HG03108 (cell line): ENCODE results near the gene STK11.

ENCODE experiments used
- ATAC-seq: cut with Tn5 transposase; IDR thresholded peaks from one replicate; pipeline ENCODE4 v1.9.1; 2021; ENCODE audit warnings: moderate library complexity; ENCODE audit not compliant: unreplicated experiment

Gene STK11

DNA sequence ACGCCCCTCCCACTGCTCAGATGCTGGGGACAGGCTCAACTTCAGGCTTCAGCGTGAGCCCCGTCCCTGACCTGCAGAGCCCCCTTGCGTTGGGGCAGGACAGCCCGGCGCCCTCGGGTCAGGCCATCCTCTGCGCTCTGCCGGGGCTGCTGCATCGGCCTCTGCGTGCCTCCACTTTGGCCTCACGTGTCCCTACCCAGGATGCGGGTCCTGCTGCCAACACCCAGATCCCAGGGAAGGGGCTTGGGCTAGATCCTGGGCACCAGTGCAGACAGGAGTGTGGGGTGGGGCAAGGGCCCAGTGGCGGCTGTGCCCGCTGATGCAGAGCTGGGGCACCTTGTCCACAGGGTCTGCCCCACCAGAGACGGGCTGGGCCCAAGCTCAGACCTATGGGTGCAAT, 19.3 kb downstream of the STK11 start:
- no peak for ATAC-seq

DNA sequence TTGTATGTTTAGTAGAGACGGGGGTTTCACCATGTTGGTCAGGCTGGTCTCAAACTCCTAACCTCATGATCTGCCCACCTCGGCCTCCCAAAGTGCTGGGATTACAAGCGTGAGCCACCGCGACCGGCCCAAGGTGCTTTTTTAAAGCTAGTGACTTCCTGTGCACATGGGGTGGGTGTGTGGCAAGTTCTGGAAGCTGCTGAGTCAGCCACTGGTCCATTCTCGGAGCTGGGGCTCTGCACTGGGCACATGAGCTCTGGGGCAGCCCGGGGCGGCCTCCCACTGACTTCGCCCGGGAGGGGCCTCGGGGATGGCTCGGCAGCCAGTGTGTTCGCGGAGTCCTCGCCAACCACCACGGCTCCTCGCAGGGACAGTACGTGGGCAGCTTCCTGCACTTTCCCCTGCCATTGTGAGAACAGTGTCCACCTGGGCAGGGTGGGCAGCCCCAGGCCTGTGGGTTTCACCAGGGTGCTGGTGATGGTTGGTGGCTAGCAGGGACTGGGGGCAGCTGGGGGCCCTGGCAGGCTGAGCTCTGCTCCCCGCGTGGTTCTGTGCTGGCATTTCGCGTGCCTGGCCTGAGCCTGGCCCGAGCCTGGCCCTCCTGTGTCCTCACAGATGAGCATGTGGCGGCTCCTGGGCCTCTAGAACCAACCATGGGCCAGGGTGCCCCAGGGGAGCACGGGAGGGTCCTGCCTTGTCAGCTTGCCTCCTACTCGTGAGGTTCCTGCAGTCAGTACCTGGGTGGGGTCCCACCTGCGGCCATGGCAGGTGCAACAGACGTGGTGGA, 20.1 kb downstream of the STK11 start:
- no peak for ATAC-seq

DNA sequence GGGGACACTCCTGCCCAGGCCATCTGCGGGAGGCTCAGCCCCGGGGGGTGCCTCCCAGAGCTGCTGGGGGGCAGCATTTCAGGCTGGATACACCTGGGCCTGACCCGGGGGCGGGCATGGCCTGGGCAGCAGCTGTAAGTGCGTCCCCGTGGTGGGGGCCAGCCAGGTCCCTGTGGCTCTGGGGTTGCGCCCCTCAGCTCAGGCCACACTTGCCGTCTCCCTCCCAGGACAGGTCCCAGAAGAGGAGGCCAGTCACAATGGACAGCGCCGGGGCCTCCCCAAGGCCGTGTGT, 20.6 kb downstream of the STK11 start:
- no peak for ATAC-seq

DNA sequence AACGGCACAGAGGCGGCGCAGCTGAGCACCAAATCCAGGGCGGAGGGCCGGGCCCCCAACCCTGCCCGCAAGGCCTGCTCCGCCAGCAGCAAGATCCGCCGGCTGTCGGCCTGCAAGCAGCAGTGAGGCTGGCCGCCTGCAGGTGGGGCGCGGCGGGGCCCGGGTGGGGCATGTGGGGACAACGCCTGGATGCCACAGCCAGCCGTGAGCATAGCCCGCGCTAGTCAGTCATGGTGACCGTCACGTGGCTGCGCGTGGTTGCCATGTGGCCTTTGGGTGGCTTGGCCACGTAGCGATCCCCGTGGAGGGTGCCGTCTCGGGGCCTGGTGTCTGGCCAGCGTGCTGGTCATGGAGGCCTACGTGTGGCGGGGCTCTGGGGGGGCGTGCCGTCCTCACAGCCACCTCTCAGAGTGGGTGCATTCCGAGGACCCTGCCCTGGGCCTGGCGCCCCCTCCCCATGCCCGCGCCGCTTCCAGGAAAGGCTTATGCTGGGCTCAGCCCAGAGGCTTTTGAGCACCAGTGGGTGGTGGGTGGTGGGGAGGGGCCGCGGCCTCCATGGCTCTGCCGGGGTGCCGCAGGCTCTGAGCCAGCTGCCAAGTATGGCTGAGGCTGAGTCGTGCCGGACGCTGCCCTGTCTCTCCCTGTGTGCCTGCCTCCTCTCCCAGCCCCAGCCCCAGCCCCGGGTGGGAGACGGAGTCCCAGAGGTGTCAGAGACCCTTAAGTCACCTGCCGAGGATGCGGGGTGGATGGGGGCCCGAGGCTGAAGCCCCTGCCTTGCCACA, 21.1 kb downstream of the STK11 start:
- ATAC-seq: no peak

DNA sequence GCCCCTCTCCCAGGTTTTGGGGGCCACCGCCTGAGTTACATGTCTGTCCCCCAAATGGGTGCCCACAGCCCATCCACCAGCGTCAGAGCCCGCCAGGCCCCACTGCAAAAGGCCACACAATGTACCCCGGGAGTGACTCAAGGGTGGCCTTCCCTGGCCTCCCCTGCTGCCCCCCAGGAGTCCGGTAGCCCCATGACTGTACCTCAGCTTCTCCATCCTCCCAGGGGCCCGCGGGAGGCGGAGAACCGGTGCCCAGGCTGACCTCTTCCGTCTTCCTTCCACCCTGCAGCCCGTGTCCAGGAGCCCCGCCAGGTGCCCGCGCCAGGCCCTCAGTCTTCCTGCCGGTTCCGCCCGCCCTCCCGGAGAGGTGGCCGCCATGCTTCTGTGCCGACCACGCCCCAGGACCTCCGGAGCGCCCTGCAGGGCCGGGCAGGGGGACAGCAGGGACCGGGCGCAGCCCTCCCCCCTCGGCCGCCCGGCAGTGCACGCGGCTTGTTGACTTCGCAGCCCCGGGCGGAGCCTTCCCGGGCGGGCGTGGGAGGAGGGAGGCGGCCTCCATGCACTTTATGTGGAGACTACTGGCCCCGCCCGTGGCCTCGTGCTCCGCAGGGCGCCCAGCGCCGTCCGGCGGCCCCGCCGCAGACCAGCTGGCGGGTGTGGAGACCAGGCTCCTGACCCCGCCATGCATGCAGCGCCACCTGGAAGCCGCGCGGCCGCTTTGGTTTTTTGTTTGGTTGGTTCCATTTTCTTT, 21.9 kb downstream of the STK11 start:
- no peak for ATAC-seq

DNA sequence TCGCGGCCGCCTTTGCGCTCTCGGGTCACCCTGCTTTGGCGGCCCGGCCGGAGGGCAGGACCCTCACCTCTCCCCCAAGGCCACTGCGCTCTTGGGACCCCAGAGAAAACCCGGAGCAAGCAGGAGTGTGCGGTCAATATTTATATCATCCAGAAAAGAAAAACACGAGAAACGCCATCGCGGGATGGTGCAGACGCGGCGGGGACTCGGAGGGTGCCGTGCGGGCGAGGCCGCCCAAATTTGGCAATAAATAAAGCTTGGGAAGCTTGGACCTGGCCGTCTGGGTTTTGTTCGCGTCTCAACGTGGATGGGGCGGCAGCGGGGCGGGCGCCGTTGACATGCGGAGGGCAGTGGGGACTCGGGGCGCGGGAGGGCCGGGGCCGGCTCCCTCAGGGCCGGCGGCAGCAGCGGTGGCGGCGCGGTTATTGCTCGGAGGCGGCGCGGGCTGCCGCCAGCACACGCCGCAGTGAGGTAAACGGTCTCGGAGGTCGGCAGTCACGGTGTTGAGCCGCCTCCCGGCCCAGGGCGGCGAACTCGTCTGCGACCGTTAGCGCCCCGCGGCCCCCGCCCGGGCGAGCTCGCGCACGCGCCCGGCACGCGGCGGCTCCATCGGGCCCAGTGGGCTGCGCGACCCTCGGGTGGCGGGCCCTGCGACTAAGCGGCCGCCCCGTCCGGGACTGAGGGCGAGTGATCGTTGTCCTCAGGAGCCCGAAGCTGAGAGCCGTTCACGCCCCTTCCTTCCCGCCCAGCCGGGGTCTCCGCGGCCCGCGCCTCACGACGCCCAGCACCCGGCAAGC, 22.8 kb downstream of the STK11 start:
- no peak for ATAC-seq

DNA sequence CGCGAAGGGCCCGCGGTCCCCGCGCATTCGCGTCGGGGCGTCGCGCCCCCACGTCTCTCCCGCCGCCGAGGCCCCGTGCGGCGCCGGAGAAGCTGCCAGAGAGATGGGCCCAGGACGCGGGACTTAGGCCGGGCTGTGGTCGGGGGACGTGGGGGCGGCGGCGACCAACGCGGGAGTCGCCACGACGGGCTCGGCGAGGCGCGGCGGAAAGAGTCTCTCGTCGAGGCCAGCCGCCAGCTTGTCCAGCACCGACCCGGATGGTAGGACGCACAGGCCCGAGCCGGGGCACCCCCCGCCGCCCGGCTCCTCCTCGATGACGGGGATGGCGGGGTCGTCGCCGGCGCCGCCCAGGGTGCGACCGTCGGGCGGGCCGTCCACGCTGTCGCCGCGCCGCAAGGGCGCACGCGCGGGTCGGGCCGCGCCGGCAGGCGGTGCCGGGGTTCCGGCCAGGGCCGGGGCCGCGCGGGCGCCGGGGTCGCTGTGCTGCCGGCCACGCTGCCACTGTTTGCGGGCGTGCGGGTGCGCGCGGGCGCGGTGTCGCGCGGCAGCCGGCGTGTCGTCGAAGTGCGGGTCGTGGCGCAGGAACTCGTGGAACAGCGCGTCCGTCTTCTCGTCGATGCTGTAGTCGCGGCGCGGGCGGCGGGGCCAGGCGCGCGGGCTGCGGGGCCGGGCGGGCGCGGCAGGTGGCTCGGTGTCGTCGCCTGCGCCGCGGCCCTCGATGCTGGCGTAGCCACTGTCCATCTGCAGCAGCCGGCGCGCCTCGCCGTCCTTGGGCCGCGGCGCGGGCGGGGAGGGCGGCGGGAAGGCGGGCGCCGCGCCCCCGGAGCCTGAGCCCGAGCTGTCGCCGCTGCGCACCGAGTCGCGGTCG, 23.7 kb downstream of the STK11 start:
- ATAC-seq: no peak

DNA sequence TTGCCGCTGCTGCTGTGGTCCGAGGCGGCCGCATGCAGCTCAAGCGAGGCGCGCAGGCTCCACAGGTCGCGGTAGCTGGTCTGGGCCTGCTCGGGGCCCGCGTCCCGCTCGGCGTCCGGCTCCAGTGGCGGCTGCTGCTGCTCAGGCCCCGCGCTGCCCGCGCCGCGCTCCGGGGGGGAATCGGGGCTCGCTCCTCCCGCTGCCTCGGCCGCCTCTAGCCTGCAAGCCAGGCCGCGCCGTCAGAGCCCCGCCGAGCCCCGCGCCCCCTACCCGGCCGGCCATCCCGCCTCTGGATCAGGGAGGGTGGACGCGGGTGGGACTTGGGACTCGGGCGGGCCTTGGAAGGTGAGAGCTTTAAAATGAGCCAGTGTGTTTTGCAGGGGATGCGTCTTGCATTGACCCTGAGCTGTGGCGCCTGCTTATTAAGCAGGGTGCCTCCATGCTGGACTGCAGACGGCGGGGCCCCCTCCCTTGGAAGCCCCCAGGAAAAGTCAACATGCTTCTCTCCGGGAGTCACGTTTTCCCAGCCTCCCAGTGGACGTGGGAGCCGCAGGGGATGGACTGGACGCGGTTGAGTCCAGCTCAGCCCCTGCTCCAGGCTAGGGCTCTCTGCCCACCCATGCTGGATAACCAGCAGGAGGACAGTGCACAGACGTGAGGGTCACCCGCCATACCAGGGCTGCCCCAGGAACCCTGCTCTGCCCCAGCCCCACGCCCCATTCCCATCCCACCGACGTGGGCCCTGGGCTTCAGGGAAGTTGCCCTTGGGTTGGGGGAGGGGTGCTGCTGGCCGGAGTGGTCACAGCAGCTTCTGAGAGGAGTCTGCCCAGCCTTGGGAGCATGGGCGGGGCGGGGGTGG, 24.6 kb downstream of the STK11 start:
- ATAC-seq: no peak

DNA sequence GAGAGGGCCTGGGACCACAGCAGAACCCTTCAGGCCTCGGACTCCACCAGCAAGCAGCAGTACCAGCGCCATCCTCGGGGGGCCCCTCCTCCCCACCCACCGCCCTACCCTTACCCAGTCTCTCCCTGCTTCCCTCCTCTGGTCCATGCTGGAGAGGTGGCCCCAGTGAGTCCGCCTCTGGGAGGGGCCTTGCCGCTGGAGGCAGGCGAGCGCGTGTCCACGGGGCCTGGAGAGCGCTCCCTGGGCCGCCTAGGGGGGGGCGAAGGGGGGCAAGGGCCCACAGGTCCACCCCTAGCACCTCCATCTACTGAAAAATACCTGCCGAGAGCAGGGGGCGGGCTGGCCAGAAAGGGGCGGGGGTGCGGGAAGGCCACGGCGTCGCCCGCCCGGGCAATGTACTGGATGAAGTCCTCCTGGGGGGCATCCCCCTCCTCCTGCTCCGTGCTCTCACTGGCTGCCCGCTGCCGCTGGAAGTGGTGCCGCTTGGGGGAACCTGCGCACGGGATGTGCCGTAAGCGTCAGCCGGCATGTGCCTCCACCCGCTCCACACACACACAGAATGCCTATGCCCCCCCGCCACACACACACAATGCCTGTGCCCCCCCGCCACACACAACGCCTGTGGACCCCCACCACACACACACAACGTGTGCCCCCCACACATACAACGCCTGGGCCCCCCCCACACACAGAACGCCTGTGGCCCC, 25.4 kb downstream of the STK11 start:
- no peak for ATAC-seq

DNA sequence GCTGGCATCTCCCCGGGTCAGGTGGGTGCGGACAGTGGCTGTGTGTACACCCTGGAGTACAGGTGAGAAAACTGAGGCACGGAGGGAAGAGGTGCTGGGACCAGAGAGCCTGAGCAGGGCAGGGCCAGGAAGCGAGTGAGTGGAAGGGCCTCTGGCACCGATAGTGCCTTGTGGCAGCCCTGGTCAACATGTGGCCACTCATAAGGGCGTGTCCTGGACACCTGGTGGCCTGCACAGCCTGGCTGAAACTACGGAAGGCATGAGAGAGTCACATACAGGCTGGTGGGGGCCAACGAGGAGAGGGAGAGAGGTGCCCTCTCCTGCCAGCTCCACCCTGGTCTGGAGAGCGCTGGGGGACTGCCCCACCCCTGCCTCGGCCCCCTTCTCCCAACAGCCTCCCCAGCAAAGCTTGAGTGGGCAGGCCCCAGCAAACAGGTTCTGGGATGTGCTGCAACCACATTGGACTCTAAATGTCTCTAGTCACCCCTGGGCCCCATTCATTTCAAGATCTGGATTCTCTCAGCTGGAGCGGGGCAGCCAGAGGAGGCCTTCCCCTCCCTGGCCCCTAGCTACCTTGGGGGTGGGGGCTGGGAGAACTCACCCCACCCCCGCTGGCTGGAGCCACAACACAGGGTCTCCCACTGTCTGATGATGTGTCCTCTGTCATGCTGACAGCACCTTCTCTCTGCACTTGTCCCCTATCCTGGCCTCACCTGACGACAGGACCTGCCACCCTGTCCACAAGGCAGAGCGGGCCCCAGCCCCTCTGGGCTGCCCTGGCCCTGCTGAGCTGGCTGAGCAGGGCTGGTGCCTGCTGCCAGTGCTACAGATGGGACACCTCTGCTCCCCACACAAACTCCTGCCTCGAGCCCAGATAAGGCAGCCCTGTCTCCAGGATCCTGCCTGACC, 26.4 kb downstream of the STK11 start:
- no peak for ATAC-seq

DNA sequence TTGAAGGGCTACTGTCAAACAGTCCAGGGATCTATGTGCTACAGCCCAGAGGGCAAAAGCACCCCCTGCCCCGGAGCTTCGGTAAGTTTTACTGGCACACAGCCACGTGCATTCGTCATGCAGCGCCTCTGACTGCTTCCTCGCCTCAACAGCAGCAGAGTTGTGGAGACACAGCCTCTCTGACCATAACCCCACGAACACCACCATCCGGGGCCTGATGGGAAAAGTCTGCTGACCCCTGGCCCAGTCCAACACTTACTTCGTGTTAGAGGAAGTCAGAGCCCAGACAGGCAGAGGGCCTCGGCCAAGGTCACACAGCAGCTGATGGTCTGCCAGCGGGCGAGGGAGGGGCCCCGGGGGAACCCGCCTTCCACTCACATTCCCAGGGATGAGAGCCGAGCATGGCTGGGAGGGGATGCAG, 27.1 kb downstream of the STK11 start:
- ATAC-seq: no peak

DNA sequence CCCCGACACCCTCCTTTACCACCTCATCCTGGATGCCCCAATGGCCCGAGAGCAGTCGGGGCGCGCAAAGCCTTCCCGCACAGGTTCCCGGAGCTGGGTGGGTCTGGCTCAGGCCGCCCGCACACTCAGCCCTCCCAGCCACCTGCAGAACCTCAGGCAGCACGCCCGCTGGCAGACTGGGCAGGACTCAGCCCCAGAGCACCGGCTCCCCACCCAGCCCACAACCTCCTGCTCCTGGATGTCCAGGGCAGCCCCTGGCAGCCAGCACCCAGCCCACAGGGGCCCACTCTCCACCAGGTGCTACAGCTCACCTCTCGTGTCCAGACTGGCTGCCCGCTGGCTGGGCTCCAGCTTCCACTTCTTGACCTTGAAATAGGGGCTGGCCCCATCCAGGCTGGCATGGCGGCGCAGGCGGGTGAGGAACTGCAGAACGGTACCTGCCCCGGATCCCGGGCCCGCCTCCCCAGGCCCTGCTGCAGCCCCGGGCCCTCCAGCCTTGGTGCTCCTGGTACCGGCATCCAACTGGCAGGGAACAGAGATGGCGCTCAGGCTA, 27.6 kb downstream of the STK11 start:
- no peak for ATAC-seq

DNA sequence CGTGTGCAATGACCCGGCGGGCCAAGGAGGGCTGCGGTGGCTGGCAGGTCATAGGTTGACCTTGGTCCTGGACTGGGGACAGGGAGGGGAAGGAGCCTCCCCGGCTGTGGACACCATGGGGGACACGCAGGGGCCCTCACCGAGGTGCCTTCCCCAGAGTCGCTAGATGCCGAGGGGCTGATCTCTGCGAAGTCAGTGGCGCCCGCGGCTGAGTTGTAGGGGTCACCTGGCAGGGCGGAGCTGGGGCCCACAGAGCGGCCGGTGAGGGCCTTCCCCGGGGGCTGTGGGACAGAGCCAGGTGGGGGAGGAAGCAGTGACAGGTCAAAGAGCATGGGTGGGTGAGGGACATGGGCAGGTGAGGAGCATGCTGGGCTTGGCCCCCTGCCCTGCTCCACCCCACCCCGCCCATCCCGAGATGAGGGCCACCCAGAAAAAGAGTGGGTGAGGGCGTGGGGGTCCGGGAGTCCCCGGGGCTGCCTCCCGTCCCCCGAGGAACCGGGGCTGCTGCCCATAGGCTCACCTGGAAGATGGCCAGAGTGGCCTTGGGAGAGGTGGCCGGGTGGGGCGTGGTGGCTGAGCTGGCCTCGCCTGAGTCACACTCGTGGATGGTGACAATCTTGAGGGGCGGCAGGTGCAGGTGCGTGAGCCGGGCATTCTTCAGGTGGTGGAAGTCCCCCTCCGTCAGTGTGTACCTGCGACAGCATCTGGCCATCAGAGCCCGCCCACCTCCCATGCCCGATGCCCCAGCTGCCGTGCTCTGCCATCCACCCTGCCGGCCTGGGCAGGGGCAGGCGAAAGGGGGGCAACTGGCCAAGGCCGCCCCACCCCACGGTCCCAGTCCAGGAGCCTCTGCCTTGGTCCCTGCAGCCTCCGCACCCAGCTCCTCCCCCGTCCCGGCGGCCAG, 28.7 kb downstream of the STK11 start:
- ATAC-seq: no peak

DNA sequence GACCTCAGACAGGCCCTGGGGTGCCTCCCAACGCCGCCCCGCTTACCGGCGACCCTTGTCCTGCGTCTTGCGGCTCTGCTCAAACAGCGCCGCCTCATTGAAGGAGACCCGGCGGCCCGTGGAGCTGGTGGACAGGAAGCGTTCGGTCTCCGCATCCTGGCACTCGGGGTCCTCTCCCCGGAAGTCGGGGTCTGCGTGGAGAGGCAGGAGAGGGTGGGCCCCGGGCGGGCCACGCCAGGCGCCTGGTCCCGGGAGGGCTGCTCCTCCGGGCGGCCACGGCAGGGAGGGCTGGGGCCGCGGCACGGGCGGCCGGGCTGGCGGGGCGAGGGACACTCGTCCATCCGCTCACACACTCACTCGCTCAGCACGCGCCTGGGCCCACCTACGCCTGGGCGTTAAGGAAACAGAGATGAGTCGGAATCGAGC, 29.4 kb downstream of the STK11 start:
- no peak for ATAC-seq

DNA sequence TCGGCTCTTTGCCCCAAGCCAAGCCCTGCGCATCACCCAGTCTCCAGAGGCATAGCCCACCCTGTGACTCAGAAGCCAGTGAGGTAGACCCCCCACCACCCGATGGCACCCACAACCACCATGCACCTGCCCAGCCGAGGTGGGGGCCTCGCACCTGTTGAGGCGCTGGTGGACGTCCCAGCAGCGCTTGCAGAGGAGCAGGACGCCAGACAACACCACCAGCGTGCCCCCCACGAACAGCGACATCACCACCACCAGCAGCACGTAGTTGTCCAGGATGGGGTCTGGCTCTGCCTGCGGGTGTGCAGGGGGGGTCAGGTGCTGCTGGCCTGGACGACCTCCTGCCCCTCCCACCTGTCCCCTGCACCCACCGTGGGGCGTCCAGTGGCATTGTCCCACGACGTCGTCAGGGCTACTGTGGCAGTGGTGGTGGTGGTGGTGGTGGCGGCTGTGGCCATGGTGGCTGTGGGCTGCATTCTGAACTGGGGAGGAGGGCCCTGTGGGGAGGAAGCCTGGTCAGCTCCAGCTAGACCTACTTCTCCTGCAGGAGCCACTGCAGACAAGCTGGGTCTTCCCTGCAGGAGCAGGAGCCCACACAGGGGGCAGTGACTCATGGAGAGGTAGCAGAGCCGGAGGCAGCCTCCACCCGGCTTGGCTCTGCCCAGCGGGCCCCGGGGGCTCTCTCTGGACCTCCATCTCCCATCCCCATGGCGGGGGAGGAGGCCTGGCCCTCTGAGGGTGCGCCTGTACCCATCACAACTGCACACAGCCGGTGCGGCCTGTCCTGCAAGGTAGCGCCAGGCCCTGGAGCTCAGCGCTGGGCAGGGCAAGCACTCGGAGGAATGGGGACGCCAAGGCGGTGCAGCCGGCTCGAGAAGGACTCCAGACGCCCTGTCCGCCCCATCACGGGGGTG, 30.3 kb downstream of the STK11 start:
- no peak for ATAC-seq
